HepG2 (cell line): ENCODE measurements around the gene HOXB4. TPM values are rescaled to one million over a fixed set of nuclear protein-coding genes. Genes with fewer than 3 reads are reported as not detected.

Experiments used
- ATAC-seq: fragments of 200-7000 bp; cut with Tn5 transposase; 3 replicates; pipeline ENCODE4 v1.9.1; 2020; ENCODE audit warnings: mild to moderate bottlenecking, moderate library complexity
- BruUV-seq: library from RNA; stranded (reverse); fragments of 400-500 nt; replicated peaks from 2 replicates; lab custom pipeline; 2021; lab: Mats Ljungman, UMichigan
- CTCF ChIA-PET: fragments of 300-600 bp; formaldehyde crosslinking; extraction: SDS; loops from one replicate; lab custom pipeline; 2021; ENCODE audit warnings: low total read pairs, inconsistent platforms, low intra/inter-chr PET ratio; lab: Yijun Ruan, JAX
- POLR2A ChIA-PET: fragments of 350-600 bp; sonication (Branson Sonifier 250); formaldehyde crosslinking; loops from one replicate; lab custom pipeline; 2020; ENCODE audit warnings: antibody characterized with exemption, inconsistent platforms; lab: Yijun Ruan, JAX
- DNase-seq: peaks from one replicate; pipeline ENCODE4 v3.0.0-alpha.2; 2015; ENCODE audit warnings: low spot score
- FAIRE-seq: peaks from 3 replicates; lab custom pipeline; 2011; peaks lifted over from hg19 to GRCh38; lab: Jason Lieb, UNC
- H2AFZ ChIP-seq: one replicate; pipeline ENCODE4 v1.6.1; 2011; ENCODE audit warnings: low read length, inconsistent platforms
- H3K27ac ChIP-seq: fragments of 300-600 bp; 3 replicates; pipeline ENCODE4 v1.8.0; 2011; ENCODE audit warnings: mixed run types, mild to moderate bottlenecking, mixed read lengths, low read length, inconsistent platforms; ENCODE audit not compliant: insufficient read depth; ENCODE audit errors: extremely low read length
- H3K27me3 ChIP-seq, 2 experiments: fragments of 200-600 bp in 1 of 2; 2 replicates in 1 of 2; 3 replicates in 1 of 2; pipeline versions ENCODE4 v1.6.0 to v1.8.0; 2011; ENCODE audit warnings: low read length in 2 of 2, mild to moderate bottlenecking in 2 of 2, moderate library complexity in 2 of 2, inconsistent platforms in 1 of 2; ENCODE audit not compliant: insufficient read depth in 2 of 2, control insufficient read depth in 1 of 2
- H3K36me3 ChIP-seq, 2 experiments: fragments of 200-600 bp in 1 of 2; replicated peaks in 1 of 2; 2 replicates in 1 of 2; 3 replicates in 1 of 2; pipeline versions ENCODE4 v1.5.1 to v1.8.0; 2011; ENCODE audit warnings: low read length in 2 of 2, inconsistent platforms in 1 of 2; ENCODE audit not compliant: insufficient read depth in 2 of 2, control insufficient read depth in 1 of 2
- H3K4me1 ChIP-seq: 2 replicates; pipeline ENCODE4 v1.5.1; 2012; ENCODE audit warnings: low read length, inconsistent platforms; ENCODE audit not compliant: insufficient read depth
- H3K4me2 ChIP-seq: 2 replicates; pipeline ENCODE4 v1.6.0; 2011; ENCODE audit warnings: low read depth, low read length, inconsistent platforms
- H3K4me3 ChIP-seq, 3 experiments: fragments of 200-600 bp in 1 of 3; sonication (generic), shearing (Covaris generic) in 1 of 3; replicated peaks in 1 of 3; 2 replicates each; pipeline ENCODE4 v1.5.1; 2011 to 2016; ENCODE audit warnings: low read length in 3 of 3, inconsistent platforms in 2 of 3, low read depth in 2 of 3, mild to moderate bottlenecking in 2 of 3, control low read depth in 1 of 3, mixed read lengths in 1 of 3; ENCODE audit not compliant: insufficient read depth in 1 of 3
- H3K79me2 ChIP-seq: one replicate; pipeline ENCODE4 v1.6.1; 2011; ENCODE audit warnings: low read length, inconsistent platforms; ENCODE audit not compliant: insufficient read depth
- H3K9ac ChIP-seq: 2 replicates; pipeline ENCODE4 v1.6.0; 2011; ENCODE audit warnings: mild to moderate bottlenecking, low read depth, low read length, inconsistent platforms; ENCODE audit not compliant: insufficient read depth
- H3K9me3 ChIP-seq: 2 replicates; pipeline ENCODE4 v1.5.1; 2012; ENCODE audit warnings: mild to moderate bottlenecking, low read length
- H4K20me1 ChIP-seq: 2 replicates; pipeline ENCODE4 v1.6.0; 2011; ENCODE audit warnings: inconsistent platforms, mild to moderate bottlenecking, low read length, moderate library complexity; ENCODE audit not compliant: insufficient read depth
- BHLHE40 ChIP-seq: IDR thresholded peaks from 2 replicates; pipeline ENCODE4 v1.6.1; 2011; ENCODE audit warnings: low read length, improper control_type of control experiment
- EEA1 ChIP-seq: sonication (generic); formaldehyde crosslinking; IDR thresholded peaks from 2 replicates; pipeline ENCODE4 v1.5.1; 2020; ENCODE audit warnings: mild to moderate bottlenecking, missing genetic modification reagents, borderline replicate concordance
- HCFC1 ChIP-seq: fragments of 150-350 bp; IDR thresholded peaks from 2 replicates; pipeline ENCODE4 v1.6.1; 2014; ENCODE audit warnings: low read depth, low read length
- STAT5B ChIP-seq: sonication (generic); formaldehyde crosslinking; IDR thresholded peaks from 2 replicates; pipeline ENCODE4 v1.4.0; 2020; ENCODE audit warnings: missing genetic modification reagents
- ZFP36 ChIP-seq: fragments of 150-350 bp; IDR thresholded peaks from 2 replicates; pipeline ENCODE4 v1.6.1; 2018; ENCODE audit warnings: borderline replicate concordance, low read length, low read depth; ENCODE audit not compliant: partially characterized antibody
- ZNF224 ChIP-seq: sonication (generic); formaldehyde crosslinking; IDR thresholded peaks from 2 replicates; pipeline ENCODE4 v1.5.0; 2020; ENCODE audit warnings: mild to moderate bottlenecking, missing genetic modification reagents
- ZNF468 ChIP-seq: sonication (generic); formaldehyde crosslinking; IDR thresholded peaks from 2 replicates; pipeline ENCODE4 v1.8.0; 2022; ENCODE audit warnings: mild to moderate bottlenecking, moderate library complexity, missing genetic modification reagents
- ZNF615 ChIP-seq: sonication (generic); formaldehyde crosslinking; IDR thresholded peaks from 2 replicates; pipeline ENCODE4 v1.5.0; 2020; ENCODE audit warnings: mild to moderate bottlenecking, missing genetic modification reagents, borderline replicate concordance
- WGBS: methylation state at CpG from one replicate; pipeline ENCODE4 v1.1.6; 2017; ENCODE audit warnings: low lambda C conversion rate; 5-methylcytosine and 5-hydroxymethylcytosine counted together
- in situ Hi-C: cut with HindIII; loops from 2 replicates; pipeline ENCODE4 v1.10.0; 2017; ENCODE audit warnings: low pct_unique_long_range_greater_than_20kb; ENCODE audit not compliant: extremely low pct_ligation_motif_present
- intact Hi-C: fragments of 100-400 bp; cut with micrococcal nuclease; formaldehyde crosslinking; loops from one replicate; pipeline ENCODE4 v1.10.0; 2022; ENCODE audit not compliant: unreplicated experiment
- polyA plus RNA-seq, 8 experiments: library from polyadenylated mRNA; depleted of rRNA in 3 of 8; stranded (reverse) in 7 of 8; unstranded in 1 of 8; fragments of >200 nt; fragmentation: Illumina TruSeq in 4 of 8; extraction: Trizol in 4 of 8; gene quantifications; 2 replicates each; pipeline versions ENCODE4 v1.2.1 to v1.2.3, GENCODE V29; 2011 to 2016; ENCODE audit warnings: low read depth in 4 of 8, missing spikeins in 1 of 8, mixed read lengths in 1 of 8; ENCODE audit not compliant: insufficient read depth in 1 of 8
- total RNA-seq, 5 experiments: library from RNA; depleted of rRNA; stranded (reverse); fragments of >200 nt; fragmentation: Illumina TruSeq; extraction: Trizol; gene quantifications; 2 replicates each; pipeline ENCODE4 v1.2.3, GENCODE V29; 2016; ENCODE audit warnings: low read depth in 1 of 5
- TF ChIP-seq, protein P1 (sequence below): sonication (generic); formaldehyde crosslinking; IDR thresholded peaks from 2 replicates; pipeline ENCODE4 v1.5.1; 2020; ENCODE audit warnings: missing genetic modification reagents, mild to moderate bottlenecking, borderline replicate concordance
- TF ChIP-seq, protein P2 (sequence below): sonication (generic); formaldehyde crosslinking; IDR thresholded peaks from 2 replicates; pipeline ENCODE4 v1.8.0; 2022; ENCODE audit warnings: missing genetic modification reagents, mild to moderate bottlenecking, moderate library complexity, borderline replicate concordance
- TF ChIP-seq, protein P3 (sequence below): sonication (generic); formaldehyde crosslinking; IDR thresholded peaks from 2 replicates; pipeline ENCODE4 v1.9.0; 2021; ENCODE audit warnings: missing genetic modification reagents, borderline replicate concordance
- TF ChIP-seq, protein P4 (sequence below): IDR thresholded peaks from 2 replicates; pipeline ENCODE4 v1.6.1; 2016
- TF ChIP-seq, protein P5 (sequence below): sonication (generic); IDR thresholded peaks from 2 replicates; pipeline ENCODE4 v1.6.1; 2016; ENCODE audit warnings: low read depth, borderline replicate concordance

Gene HOXB4
- total and polyA plus RNA-seq, 2 of the 13 experiments (the other 11 are each of a cell fraction or from before 2014, with no cell fraction given), result not detected

DNA sequence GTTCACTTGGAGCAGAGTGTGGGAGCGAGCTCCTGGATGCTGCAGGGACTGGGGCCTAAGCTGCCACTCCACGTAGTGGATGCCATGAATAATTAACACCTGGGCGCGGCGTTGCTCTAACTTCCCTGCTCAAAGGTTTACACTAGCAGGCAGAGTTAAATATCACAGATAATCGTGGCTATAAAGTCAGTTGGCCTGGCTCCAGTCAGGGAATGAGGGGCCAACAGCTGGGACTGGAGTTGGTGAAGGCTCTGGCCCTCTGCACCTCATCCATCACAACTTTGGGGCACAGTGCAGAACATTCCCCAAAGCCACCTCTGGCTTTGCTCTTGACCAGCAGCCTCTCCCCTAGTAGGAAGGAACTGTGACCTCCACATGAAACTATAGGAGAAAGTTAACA lies 10.9 kb downstream of the HOXB4 start:
- DNase-seq (no peak), ATAC-seq (no peak), FAIRE-seq (no peak)
- Histone ChIP-seq H3K27me3 (peaks cover 12 to 95% of the 10 kb centered on the region in 2 experiments), H3K36me3 (no peaks in the 10 kb centered on the region), H3K9me3 (no peaks in the 10 kb centered on the region), H3K79me2 (no peaks in the 10 kb centered on the region), H3K27ac (no peak overlapping the region), H3K4me2 (no peak overlapping the region), H4K20me1 (0 out of 2 replicates have a peak, but pooled peaks cover 4% of the 10 kb centered on the region), H2AFZ (no peak overlapping the region), H3K4me1 (no peaks in the 10 kb centered on the region), H3K9ac (no peak overlapping the region), H3K4me3 (no peak overlapping the region)
- no TSS peak for BruUV-seq
- ChIA-PET CTCF (no interaction called here), POLR2A (no interaction called here)
- 3% methylated on average over 5 of the region's 6 CpGs for WGBS
- intact Hi-C loops, result no loop called here
- in situ Hi-C loops, result no loop called here
- TF ChIP-seq ZNF468 (CRISPR knock-in tag) (no peak), ZNF224 (CRISPR knock-in tag) (no peak), HCFC1 (no peak), EEA1 (CRISPR knock-in tag) (no peak), BHLHE40 (no peak), ZFP36 (no peak), STAT5B (CRISPR knock-in tag) (no peak), ZNF615 (CRISPR knock-in tag) (no peak)
- TF ChIP-seq, protein P1, sequence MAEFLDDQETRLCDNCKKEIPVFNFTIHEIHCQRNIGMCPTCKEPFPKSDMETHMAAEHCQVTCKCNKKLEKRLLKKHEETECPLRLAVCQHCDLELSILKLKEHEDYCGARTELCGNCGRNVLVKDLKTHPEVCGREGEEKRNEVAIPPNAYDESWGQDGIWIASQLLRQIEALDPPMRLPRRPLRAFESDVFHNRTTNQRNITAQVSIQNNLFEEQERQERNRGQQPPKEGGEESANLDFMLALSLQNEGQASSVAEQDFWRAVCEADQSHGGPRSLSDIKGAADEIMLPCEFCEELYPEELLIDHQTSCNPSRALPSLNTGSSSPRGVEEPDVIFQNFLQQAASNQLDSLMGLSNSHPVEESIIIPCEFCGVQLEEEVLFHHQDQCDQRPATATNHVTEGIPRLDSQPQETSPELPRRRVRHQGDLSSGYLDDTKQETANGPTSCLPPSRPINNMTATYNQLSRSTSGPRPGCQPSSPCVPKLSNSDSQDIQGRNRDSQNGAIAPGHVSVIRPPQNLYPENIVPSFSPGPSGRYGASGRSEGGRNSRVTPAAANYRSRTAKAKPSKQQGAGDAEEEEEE, result no peak
- TF ChIP-seq, protein P2, sequence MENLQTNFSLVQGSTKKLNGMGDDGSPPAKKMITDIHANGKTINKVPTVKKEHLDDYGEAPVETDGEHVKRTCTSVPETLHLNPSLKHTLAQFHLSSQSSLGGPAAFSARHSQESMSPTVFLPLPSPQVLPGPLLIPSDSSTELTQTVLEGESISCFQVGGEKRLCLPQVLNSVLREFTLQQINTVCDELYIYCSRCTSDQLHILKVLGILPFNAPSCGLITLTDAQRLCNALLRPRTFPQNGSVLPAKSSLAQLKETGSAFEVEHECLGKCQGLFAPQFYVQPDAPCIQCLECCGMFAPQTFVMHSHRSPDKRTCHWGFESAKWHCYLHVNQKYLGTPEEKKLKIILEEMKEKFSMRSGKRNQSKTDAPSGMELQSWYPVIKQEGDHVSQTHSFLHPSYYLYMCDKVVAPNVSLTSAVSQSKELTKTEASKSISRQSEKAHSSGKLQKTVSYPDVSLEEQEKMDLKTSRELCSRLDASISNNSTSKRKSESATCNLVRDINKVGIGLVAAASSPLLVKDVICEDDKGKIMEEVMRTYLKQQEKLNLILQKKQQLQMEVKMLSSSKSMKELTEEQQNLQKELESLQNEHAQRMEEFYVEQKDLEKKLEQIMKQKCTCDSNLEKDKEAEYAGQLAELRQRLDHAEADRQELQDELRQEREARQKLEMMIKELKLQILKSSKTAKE (CRISPR knock-in tag), result no peak
- TF ChIP-seq, protein P3, sequence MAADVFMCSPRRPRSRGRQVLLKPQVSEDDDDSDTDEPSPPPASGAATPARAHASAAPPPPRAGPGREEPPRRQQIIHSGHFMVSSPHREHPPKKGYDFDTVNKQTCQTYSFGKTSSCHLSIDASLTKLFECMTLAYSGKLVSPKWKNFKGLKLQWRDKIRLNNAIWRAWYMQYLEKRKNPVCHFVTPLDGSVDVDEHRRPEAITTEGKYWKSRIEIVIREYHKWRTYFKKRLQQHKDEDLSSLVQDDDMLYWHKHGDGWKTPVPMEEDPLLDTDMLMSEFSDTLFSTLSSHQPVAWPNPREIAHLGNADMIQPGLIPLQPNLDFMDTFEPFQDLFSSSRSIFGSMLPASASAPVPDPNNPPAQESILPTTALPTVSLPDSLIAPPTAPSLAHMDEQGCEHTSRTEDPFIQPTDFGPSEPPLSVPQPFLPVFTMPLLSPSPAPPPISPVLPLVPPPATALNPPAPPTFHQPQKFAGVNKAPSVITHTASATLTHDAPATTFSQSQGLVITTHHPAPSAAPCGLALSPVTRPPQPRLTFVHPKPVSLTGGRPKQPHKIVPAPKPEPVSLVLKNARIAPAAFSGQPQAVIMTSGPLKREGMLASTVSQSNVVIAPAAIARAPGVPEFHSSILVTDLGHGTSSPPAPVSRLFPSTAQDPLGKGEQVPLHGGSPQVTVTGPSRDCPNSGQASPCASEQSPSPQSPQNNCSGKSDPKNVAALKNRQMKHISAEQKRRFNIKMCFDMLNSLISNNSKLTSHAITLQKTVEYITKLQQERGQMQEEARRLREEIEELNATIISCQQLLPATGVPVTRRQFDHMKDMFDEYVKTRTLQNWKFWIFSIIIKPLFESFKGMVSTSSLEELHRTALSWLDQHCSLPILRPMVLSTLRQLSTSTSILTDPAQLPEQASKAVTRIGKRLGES (CRISPR knock-in tag), result no peak
- TF ChIP-seq, protein P4, sequence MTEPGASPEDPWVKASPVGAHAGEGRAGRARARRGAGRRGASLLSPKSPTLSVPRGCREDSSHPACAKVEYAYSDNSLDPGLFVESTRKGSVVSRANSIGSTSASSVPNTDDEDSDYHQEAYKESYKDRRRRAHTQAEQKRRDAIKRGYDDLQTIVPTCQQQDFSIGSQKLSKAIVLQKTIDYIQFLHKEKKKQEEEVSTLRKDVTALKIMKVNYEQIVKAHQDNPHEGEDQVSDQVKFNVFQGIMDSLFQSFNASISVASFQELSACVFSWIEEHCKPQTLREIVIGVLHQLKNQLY, result no peak
- TF ChIP-seq, protein P5, sequence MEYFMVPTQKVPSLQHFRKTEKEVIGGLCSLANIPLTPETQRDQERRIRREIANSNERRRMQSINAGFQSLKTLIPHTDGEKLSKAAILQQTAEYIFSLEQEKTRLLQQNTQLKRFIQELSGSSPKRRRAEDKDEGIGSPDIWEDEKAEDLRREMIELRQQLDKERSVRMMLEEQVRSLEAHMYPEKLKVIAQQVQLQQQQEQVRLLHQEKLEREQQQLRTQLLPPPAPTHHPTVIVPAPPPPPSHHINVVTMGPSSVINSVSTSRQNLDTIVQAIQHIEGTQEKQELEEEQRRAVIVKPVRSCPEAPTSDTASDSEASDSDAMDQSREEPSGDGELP, result no peak
